SH-SY5Y (cell line): Measurements from ENCODE around the gene ANKRD11.

Source experiments
- GATA2 ChIP-seq: IDR thresholded peaks from 2 replicates; pipeline ENCODE4 v1.6.1; 2011; ENCODE audit warnings: mild to moderate bottlenecking, low read depth, low read length
- GATA3 ChIP-seq: IDR thresholded peaks from 2 replicates; pipeline ENCODE4 v1.6.1; 2011; ENCODE audit warnings: low read depth, mild to moderate bottlenecking, low read length, moderate library complexity

DNA sequence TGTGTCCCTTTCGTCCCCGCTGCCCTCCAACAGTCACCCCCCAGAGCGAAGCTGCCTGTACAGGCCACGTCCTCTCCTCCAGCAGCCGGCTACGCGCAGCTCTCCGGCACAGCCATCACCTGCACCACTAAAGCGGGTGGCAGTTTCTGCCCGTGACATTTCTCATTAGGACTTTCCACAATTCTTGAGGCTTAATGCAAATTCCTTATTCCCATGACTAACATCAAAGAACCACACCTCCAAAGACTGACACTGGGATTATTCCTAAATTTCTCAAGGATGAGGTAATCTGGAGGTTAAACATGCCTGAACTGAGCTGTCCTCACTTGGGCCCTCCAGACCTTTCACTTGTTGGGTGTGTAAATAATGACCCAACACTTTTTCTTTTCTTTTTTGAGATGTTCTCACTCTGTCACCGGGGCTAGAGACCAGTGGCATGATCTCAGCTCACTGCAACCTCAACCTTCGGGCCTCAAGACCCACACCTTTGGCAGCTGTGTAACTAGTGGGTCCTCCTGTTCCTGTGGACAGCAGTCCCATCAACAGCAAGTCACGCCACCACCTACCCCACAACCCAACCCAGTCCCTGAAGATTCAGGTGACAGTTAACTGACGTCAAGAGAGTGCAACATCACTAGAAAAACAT lies 11.7 kb downstream of the ANKRD11 start:
- no peak for TF ChIP-seq GATA2
- no peak for TF ChIP-seq GATA3
